HG03159 (cell line): ENCODE results near the gene GNAS.
"Not testable (repeated sequence)": the region's sequence is repeated elsewhere in the genome, so short reads cannot be mapped to it uniquely, and the experiment has no call there.

ENCODE experiments used
- ATAC-seq: cut with Tn5 transposase; IDR thresholded peaks from one replicate; pipeline ENCODE4 v1.9.1; 2021; ENCODE audit warnings: mild to moderate bottlenecking, moderate library complexity; ENCODE audit not compliant: unreplicated experiment

The GNAS gene

GRCh38 chr20:58826271-58826670 is 26.2 kb upstream of the GNAS start:
- no peak for ATAC-seq

- ATAC-seq, result no peak
Measured at GRCh38 chr20:58828136-58828535, 24.4 kb upstream of the GNAS start.

- ATAC-seq, result not testable (repeated sequence)
Measured at GRCh38 chr20:58828804-58829203, 23.7 kb upstream of the GNAS start.

GRCh38 chr20:58829531-58829941 is 23.0 kb upstream of the GNAS start:
- ATAC-seq, result no peak

GRCh38 chr20:58832457-58832856 is 20.1 kb upstream of the GNAS start:
- ATAC-seq, result no peak

- no peak for ATAC-seq
Measured at GRCh38 chr20:58833921-58834320, 18.6 kb upstream of the GNAS start.

GRCh38 chr20:58835231-58835630 is 17.3 kb upstream of the GNAS start:
- ATAC-seq, result no peak

- no peak for ATAC-seq
Measured at GRCh38 chr20:58836616-58837204, 15.8 kb upstream of the GNAS start.

- ATAC-seq, result no peak
Measured at GRCh38 chr20:58837717-58838116, 14.8 kb upstream of the GNAS start.

- ATAC-seq, result no peak
Measured at GRCh38 chr20:58838174-58838573, 14.3 kb upstream of the GNAS start.

- ATAC-seq, result no peak
Measured at GRCh38 chr20:58839474-58839874, 13.0 kb upstream of the GNAS start.

GRCh38 chr20:58839991-58840747 is 12.3 kb upstream of the GNAS start:
- no peak for ATAC-seq

- ATAC-seq, result no peak
Measured at GRCh38 chr20:58840816-58841538, 11.5 kb upstream of the GNAS start.

- no peak for ATAC-seq
Measured at GRCh38 chr20:58841539-58842264, 10.8 kb upstream of the GNAS start.

GRCh38 chr20:58842276-58842675 is 10.2 kb upstream of the GNAS start:
- no peak for ATAC-seq

- no peak for ATAC-seq
Measured at GRCh38 chr20:58843128-58843556, 9.4 kb upstream of the GNAS start.

GRCh38 chr20:58845706-58846105 is 6.8 kb upstream of the GNAS start:
- ATAC-seq, result no peak

- ATAC-seq, result no peak
Measured at GRCh38 chr20:58847463-58847862, 5.1 kb upstream of the GNAS start.

GRCh38 chr20:58850693-58851174 is 1.8 kb upstream of the GNAS start, which contains the start of gene GNAS-AS1:
Gene GNAS-AS1, minus strand, starts transcription at chr20:58850902.
- ATAC-seq, result peak; percentile 83

GRCh38 chr20:58851221-58851968 is 1.1 kb upstream of the GNAS start:
- no peak for ATAC-seq
